ENCODE results near the gene CSTPP1.

CSTPP1 gene

GRCh38 chr11:47165253-47165840 lies 228.8 kb downstream of the CSTPP1 start:
- no peak for FAIRE-seq

GRCh38 chr11:47166368-47166767 lies 229.8 kb downstream of the CSTPP1 start:
- FAIRE-seq: no peak

GRCh38 chr11:47171061-47171838 lies 234.7 kb downstream of the CSTPP1 start:
- FAIRE-seq: no peak

GRCh38 chr11:47171856-47172255 lies 235.3 kb downstream of the CSTPP1 start:
- FAIRE-seq: no peak

GRCh38 chr11:47172740-47173336 lies 236.3 kb downstream of the CSTPP1 start:
- no peak for FAIRE-seq

GRCh38 chr11:47175746-47176327 lies 239.3 kb downstream of the CSTPP1 start:
- FAIRE-seq: no peak

GRCh38 chr11:47176328-47177228 lies 240.0 kb downstream of the CSTPP1 start, which contains the start of gene ARFGAP2:
ARFGAP2 (minus strand) TSS chr11:47176879; CDS start chr11:47176853, 26 bp downstream.
- no peak for FAIRE-seq

- no peak for FAIRE-seq
These were observed 240.8 kb downstream of the CSTPP1 start for GRCh38 chr11:47177229-47177845.

GRCh38 chr11:47177846-47178245 lies 241.3 kb downstream of the CSTPP1 start:
- FAIRE-seq: no peak

- FAIRE-seq: no peak
These were observed 241.8 kb downstream of the CSTPP1 start for GRCh38 chr11:47178316-47178715.

GRCh38 chr11:47178737-47179654 lies 242.4 kb downstream of the CSTPP1 start:
- no peak for FAIRE-seq

GRCh38 chr11:47179655-47179991 lies 243.1 kb downstream of the CSTPP1 start:
- FAIRE-seq: no peak

GRCh38 chr11:47180006-47180787 lies 243.6 kb downstream of the CSTPP1 start:
- FAIRE-seq: no peak

GRCh38 chr11:47181271-47181670 lies 244.7 kb downstream of the CSTPP1 start:
- FAIRE-seq: no peak

GRCh38 chr11:47182380-47182779 lies 245.8 kb downstream of the CSTPP1 start:
- no peak for FAIRE-seq

GRCh38 chr11:47183031-47183856 lies 246.7 kb downstream of the CSTPP1 start:
- no peak for FAIRE-seq

- FAIRE-seq: no peak
These were observed 247.4 kb downstream of the CSTPP1 start for GRCh38 chr11:47183969-47184368.

GRCh38 chr11:47184711-47185304 lies 248.2 kb downstream of the CSTPP1 start:
- no peak for FAIRE-seq
